ENCODE measurements around the gene TNRC6A.

TNRC6A gene

DNA sequence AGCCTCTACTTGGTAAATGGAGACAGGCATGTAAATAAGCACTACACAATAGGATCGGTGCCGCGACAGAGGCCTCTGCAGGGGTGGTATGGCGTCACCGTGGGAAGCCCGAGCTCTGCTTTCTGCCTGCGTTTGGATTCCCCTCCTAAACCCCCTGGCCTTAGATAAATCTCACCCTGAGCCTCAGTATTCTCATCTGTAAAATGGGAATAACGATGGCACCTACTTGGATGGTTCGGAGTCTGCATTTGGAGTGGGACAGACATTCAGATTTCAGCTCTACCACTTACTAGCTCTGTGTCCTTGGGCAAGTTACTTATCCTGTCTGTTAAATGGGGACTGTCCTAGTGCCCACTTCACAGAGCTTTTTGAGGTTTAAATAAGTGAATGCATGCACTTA, 42.8 kb upstream of the TNRC6A start:
- Mint-ChIP-seq H3K4me1 (peaks cover 27% of the 10 kb centered on the region), H3K36me3 (ENCODE audit: low read depth) (no peaks in the 10 kb centered on the region), H3K27me3 (ENCODE audit: low read depth) (peaks cover 4% of the 10 kb centered on the region), H3K9me3 (no peaks in the 10 kb centered on the region), H3K27ac (peak overlapping the region; percentile 96 to 100 (median 97)), H3K4me3 (peak overlapping the region in 1 of 3 experiments; percentile 61)
- TF ChIP-seq, protein P1, sequence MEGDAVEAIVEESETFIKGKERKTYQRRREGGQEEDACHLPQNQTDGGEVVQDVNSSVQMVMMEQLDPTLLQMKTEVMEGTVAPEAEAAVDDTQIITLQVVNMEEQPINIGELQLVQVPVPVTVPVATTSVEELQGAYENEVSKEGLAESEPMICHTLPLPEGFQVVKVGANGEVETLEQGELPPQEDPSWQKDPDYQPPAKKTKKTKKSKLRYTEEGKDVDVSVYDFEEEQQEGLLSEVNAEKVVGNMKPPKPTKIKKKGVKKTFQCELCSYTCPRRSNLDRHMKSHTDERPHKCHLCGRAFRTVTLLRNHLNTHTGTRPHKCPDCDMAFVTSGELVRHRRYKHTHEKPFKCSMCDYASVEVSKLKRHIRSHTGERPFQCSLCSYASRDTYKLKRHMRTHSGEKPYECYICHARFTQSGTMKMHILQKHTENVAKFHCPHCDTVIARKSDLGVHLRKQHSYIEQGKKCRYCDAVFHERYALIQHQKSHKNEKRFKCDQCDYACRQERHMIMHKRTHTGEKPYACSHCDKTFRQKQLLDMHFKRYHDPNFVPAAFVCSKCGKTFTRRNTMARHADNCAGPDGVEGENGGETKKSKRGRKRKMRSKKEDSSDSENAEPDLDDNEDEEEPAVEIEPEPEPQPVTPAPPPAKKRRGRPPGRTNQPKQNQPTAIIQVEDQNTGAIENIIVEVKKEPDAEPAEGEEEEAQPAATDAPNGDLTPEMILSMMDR (IDR thresholded peaks at IDR 0.05; ENCODE audit: unreplicated experiment in 3 of 3), result no peak

DNA sequence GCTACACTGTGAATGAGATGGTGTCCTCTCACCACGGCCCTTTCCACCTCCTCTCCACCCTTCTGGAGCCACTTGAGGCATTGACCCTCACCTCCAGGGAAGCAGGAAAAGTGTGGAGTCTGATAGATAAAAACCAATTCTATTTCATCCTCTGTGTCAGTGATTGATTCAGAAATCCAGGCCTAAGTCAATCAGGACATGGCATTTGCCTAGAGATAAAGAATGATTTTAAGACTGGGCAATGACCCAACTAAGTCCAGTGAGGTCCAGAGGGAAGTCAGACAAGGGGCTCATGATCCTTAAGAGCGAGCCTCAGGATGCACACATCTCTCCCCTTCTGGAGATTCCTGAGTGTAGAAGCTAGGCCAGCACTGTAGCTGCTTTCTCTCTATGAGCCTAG, 41.1 kb upstream of the TNRC6A start:
- TF ChIP-seq, protein P1 (IDR thresholded peaks at IDR 0.05; ENCODE audit: unreplicated experiment in 3 of 3), result no peak
- Mint-ChIP-seq H3K27me3 (ENCODE audit: low read depth) (peaks cover 4% of the 10 kb centered on the region), H3K36me3 (ENCODE audit: low read depth) (no peaks in the 10 kb centered on the region), H3K4me3 (no peak overlapping the region), H3K9me3 (no peaks in the 10 kb centered on the region), H3K4me1 (peaks cover 23% of the 10 kb centered on the region), H3K27ac (peak overlapping the region in 1 of 3 experiments; percentile 13)

DNA sequence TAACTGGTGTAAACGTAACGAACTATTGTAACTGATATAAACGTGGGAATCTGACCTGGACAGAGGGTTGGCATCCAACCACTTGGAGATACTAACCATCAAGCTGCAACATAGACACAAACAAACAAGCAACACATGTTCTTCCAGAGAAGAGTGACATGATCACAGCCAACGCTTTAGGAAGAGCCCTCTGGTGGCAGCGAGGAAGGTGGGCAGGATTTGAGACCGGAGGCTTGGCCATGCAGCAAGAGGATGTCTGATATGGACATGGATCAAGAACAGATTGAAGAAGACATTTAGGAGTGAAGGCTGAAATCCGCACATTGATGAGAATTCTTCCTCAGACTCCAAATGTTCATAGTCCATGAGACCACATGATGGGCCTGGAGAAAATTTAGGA, 40.3 kb upstream of the TNRC6A start:
- Mint-ChIP-seq H3K9me3 (no peaks in the 10 kb centered on the region), H3K27me3 (ENCODE audit: low read depth) (peaks cover 4% of the 10 kb centered on the region), H3K4me3 (no peak overlapping the region), H3K27ac (peak overlapping the region in 2 of 3 experiments; percentile 7 to 23), H3K36me3 (ENCODE audit: low read depth) (no peaks in the 10 kb centered on the region), H3K4me1 (peaks cover 23% of the 10 kb centered on the region)
- TF ChIP-seq, protein P1 (IDR thresholded peaks at IDR 0.05; ENCODE audit: unreplicated experiment in 3 of 3), result peak; percentile 49 to 56 (median 54)

DNA sequence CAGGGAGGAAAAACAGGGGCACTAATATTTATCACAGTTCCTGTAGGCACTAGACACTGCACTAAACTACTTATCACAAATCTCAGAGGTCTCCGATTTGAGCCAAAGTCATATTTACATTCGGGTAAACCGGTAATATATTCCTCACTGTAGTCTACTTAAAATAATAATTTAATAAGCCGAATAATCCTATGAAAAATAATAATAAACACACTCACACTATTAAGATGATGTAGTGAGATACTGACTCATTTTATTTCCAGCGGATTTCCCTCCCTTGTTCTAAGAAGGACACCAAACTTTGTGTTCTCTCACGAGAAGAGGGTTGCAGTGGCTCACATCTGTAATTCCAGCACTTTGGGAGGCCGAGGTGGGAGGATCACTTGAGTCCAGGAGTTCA, 36.6 kb upstream of the TNRC6A start:
- H3K36me3 Mint-ChIP-seq (ENCODE audit: low read depth), result no peaks in the 10 kb centered on the region
- no peaks in the 10 kb centered on the region for H3K9me3 Mint-ChIP-seq
- no peak overlapping the region for H3K4me3 Mint-ChIP-seq
- no peaks in the 10 kb centered on the region for H3K4me1 Mint-ChIP-seq
- no peaks in the 10 kb centered on the region for H3K27me3 Mint-ChIP-seq (ENCODE audit: low read depth)
- no peak overlapping the region for H3K27ac Mint-ChIP-seq
- TF ChIP-seq, protein P1 (IDR thresholded peaks at IDR 0.05; ENCODE audit: unreplicated experiment in 3 of 3), result no peak

DNA sequence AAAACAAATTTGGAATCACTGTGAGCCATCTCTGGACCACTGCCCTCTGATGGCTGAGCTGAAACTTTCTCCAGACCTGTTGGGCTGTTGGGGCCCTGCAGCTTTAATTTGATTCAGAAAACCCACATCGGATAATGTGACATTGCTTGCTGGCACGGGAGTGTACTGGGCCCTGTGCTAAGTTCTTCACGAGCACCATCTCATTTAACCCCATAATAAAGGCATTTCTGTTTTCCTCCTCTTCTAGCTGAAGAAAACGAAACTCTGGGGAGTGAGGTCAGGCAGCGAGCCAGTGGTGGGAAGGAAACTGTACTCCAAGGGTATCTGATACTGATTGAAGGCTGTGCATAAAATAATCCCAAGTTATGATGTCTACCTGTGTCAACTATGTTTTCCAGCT, 34.5 kb upstream of the TNRC6A start:
- H3K36me3 Mint-ChIP-seq (ENCODE audit: low read depth), result no peaks in the 10 kb centered on the region
- H3K27ac Mint-ChIP-seq, result no peak overlapping the region
- no peak overlapping the region for H3K4me3 Mint-ChIP-seq
- H3K9me3 Mint-ChIP-seq, result no peaks in the 10 kb centered on the region
- H3K4me1 Mint-ChIP-seq, result no peaks in the 10 kb centered on the region
- H3K27me3 Mint-ChIP-seq (ENCODE audit: low read depth), result no peaks in the 10 kb centered on the region
- TF ChIP-seq, protein P1 (IDR thresholded peaks at IDR 0.05; ENCODE audit: unreplicated experiment in 3 of 3), result no peak

DNA sequence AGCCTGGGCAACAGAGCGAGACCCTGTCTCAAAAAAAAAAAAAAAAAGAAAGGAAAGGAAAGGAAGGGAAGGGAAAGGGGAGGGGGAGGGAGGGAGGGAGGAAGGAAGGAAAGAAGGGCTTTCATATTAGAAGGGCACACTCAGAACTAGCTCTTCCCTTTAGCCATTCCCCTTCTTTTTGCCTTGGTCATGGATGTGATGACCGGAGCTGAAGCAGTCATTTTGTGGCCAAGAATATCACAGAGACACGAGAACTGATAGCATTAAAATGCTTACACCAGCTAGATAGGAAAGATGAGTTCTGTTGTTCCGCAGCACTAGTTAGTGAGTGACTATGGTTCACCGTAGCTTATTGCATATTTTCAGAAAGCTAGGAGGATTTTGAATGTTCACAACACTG, 32.8 kb upstream of the TNRC6A start:
- no peak overlapping the region for H3K4me3 Mint-ChIP-seq
- no peak overlapping the region for H3K27ac Mint-ChIP-seq
- TF ChIP-seq, protein P1 (IDR thresholded peaks at IDR 0.05; ENCODE audit: unreplicated experiment in 3 of 3), result no peak
- peaks cover 8% of the 10 kb centered on the region for H3K4me1 Mint-ChIP-seq
- no peaks in the 10 kb centered on the region for H3K9me3 Mint-ChIP-seq
- H3K27me3 Mint-ChIP-seq (ENCODE audit: low read depth), result no peaks in the 10 kb centered on the region
- no peaks in the 10 kb centered on the region for H3K36me3 Mint-ChIP-seq (ENCODE audit: low read depth)
